ENCODE data around the gene ARID2. TPM values are rescaled to one million over a fixed set of nuclear protein-coding genes. Genes with fewer than 3 reads are reported as not detected.

The ARID2 gene
- total and polyA plus RNA-seq, 10 donors = 5.7 to 59.6 (median 42.6) TPM

DNA sequence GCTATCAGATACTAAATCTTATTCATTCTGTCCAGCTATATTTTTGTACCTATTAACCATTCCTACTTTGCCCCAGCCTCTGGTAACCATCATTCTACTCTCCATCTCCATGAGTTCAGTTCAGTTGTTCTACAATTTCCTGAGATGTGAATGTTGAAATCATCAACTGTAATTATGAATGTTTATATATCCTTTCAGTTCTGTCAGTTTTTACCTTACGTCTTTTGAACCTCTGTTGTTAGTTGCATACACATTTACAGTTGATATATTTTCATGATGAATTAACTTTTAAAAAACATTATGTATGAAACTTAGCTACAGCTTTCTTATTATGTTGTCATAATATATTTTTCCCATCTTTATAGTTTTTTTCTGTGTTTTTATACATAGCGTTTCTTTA, 102.1 kb downstream of the ARID2 start:
- Histone ChIP-seq H3K4me3 (no peak overlapping the region), H3K4me1 (peaks cover 0 to 6% (median 0%) of the 10 kb centered on the region in 6 donors), H3K27me3 (replicated peaks in 1 of 7) (no peaks in the 10 kb centered on the region), H3K27ac (no peak overlapping the region), H3K9me3 (peaks cover 0 to 11% (median 0%) of the 10 kb centered on the region in 8 donors), H3K36me3 (peaks cover 0 to 58% (median 8%) of the 10 kb centered on the region in 6 donors)
- intact Hi-C loops (cut with DNase I; ENCODE audit: low total_unique reads) = no loop called here
- no peak for TF ChIP-seq POLR2A (IDR thresholded peaks at IDR 0.05)
- TF ChIP-seq, protein P1, sequence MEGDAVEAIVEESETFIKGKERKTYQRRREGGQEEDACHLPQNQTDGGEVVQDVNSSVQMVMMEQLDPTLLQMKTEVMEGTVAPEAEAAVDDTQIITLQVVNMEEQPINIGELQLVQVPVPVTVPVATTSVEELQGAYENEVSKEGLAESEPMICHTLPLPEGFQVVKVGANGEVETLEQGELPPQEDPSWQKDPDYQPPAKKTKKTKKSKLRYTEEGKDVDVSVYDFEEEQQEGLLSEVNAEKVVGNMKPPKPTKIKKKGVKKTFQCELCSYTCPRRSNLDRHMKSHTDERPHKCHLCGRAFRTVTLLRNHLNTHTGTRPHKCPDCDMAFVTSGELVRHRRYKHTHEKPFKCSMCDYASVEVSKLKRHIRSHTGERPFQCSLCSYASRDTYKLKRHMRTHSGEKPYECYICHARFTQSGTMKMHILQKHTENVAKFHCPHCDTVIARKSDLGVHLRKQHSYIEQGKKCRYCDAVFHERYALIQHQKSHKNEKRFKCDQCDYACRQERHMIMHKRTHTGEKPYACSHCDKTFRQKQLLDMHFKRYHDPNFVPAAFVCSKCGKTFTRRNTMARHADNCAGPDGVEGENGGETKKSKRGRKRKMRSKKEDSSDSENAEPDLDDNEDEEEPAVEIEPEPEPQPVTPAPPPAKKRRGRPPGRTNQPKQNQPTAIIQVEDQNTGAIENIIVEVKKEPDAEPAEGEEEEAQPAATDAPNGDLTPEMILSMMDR (IDR thresholded peaks at IDR 0.05 in 8 of 11, conservative IDR thresholded peaks at IDR 0.05 in 3 of 11) = no peak
- no peak for TF ChIP-seq POLR2AphosphoS5 (IDR thresholded peaks at IDR 0.05)
- no peak for DNase-seq
- WGBS, 5 donors = 95 to 98% (median 98%) methylated on average over 2 of the region's 2 CpGs

DNA sequence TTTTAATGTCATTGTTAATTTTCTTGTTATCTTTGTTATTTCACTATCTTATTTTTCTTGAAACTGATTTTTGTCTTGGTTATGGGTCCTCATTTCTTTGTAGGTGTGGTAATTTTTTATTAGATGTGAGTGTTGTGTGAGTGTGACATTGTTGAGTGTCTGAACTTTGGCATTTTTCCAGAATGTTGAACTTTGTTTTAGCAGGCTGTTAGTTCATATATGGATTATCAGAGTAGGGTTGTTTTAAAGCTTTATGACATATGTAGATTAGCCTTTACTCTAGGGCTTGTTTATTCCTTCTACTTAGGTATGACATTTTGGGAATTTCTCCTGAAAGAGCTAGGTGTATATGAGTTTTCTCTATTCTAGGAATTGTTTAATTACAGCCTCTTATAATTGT, 103.9 kb downstream of the ARID2 start:
- DNase-seq = no peak
- no peak for TF ChIP-seq POLR2AphosphoS5 (IDR thresholded peaks at IDR 0.05)
- TF ChIP-seq, protein P1 (IDR thresholded peaks at IDR 0.05 in 8 of 11, conservative IDR thresholded peaks at IDR 0.05 in 3 of 11) = no peak
- TF ChIP-seq POLR2A (IDR thresholded peaks at IDR 0.05) = no peak
- Histone ChIP-seq H3K36me3 (peaks cover 0 to 71% (median 24%) of the 10 kb centered on the region in 6 donors), H3K4me1 (peaks cover 0 to 2% (median 0%) of the 10 kb centered on the region in 6 donors), H3K9me3 (peaks cover 0 to 11% (median 0%) of the 10 kb centered on the region in 8 donors), H3K4me3 (no peak overlapping the region), H3K27me3 (replicated peaks in 1 of 7) (no peaks in the 10 kb centered on the region), H3K27ac (no peak overlapping the region)
- intact Hi-C loops (cut with DNase I; ENCODE audit: low total_unique reads) = no loop called here

DNA sequence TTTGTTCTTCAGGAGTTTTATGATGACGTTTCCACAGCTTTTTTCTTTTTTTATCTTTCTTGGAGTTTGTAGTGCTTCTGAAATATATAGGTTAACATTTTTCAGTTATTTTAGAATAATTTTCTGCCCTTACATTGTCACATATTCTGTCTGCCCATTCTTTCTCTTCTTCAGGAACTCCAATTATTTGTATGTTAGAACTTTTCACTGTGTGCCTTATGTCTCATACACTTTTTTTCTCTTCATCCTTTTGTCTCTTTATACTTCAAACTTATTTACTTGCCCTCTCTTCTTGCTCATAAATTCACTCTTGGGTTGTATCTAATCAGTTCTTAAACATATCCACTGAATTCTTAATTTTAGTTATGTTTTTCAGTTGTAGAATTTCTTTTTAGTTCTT, 105.3 kb downstream of the ARID2 start:
- 91 to 100% (median 100%) methylated on average over 1 of the region's 1 CpG for WGBS, 5 donors

DNA sequence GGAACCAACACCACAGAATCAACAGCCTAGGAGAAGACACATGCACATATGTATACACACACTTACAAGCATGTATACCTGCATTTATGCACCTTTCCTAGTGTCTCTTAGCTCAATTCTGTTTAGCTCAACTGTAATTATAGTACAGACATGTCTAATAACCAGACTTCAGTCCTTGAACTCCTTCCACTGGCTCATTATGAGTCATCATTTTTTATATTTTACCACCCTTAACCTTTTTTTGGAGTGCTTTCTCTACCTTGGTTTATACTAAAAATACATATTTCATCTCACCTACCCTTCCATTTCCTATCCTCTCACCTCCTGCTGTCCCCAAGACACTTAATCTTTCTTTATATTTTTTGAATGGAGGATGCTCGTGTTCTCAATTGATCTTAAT, 110.4 kb downstream of the ARID2 start:
- Histone ChIP-seq H3K27ac (no peak overlapping the region), H3K9me3 (no peaks in the 10 kb centered on the region), H3K36me3 (peaks cover 0 to 96% (median 46%) of the 10 kb centered on the region in 6 donors), H3K27me3 (replicated peaks in 1 of 7) (no peaks in the 10 kb centered on the region), H3K4me1 (no peaks in the 10 kb centered on the region), H3K4me3 (no peak overlapping the region)
- intact Hi-C loops (cut with DNase I; ENCODE audit: low total_unique reads) = no loop called here
- WGBS, 5 donors = 97 to 100% (median 98%) methylated on average over 1 of the region's 1 CpG
- TF ChIP-seq, protein P1 (IDR thresholded peaks at IDR 0.05 in 8 of 11, conservative IDR thresholded peaks at IDR 0.05 in 3 of 11) = no peak
- TF ChIP-seq POLR2A (IDR thresholded peaks at IDR 0.05) (no peak), POLR2AphosphoS5 (IDR thresholded peaks at IDR 0.05) (no peak)
- no peak for DNase-seq

More for the DNA sequence above, 105.3 kb downstream of the ARID2 start:
- H3K27me3 ChIP-seq (replicated peaks in 1 of 7) = no peaks in the 10 kb centered on the region
- H3K9me3 ChIP-seq = peaks cover 0 to 11% (median 0%) of the 10 kb centered on the region in 8 donors
- H3K4me3 ChIP-seq = no peak overlapping the region
- peaks cover 0 to 85% (median 34%) of the 10 kb centered on the region in 6 donors for H3K36me3 ChIP-seq
- no peak for TF ChIP-seq POLR2AphosphoS5 (IDR thresholded peaks at IDR 0.05)
- TF ChIP-seq, protein P1 (IDR thresholded peaks at IDR 0.05 in 8 of 11, conservative IDR thresholded peaks at IDR 0.05 in 3 of 11) = no peak
- no peak for TF ChIP-seq POLR2A (IDR thresholded peaks at IDR 0.05)
- H3K27ac ChIP-seq = no peak overlapping the region
- intact Hi-C loops (cut with DNase I; ENCODE audit: low total_unique reads) = no loop called here
- no peaks in the 10 kb centered on the region for H3K4me1 ChIP-seq
- DNase-seq = no peak
